MCF 10A (cell line): ENCODE measurements around the gene DGKH. TPM values are rescaled to one million over a fixed set of nuclear protein-coding genes. Genes with fewer than 3 reads are reported as not detected.
A peak's percentile ranks its signal among the peaks of the same experiment; 100 is the strongest.

Experiments used
- BruUV-seq: library from RNA; stranded (reverse); fragments of 400-500 nt; replicated peaks from 2 replicates; lab custom pipeline; 2021; lab: Mats Ljungman, UMichigan
- CTCF ChIA-PET: fragments of 300-600 bp; sonication (Branson Sonifier 250); formaldehyde crosslinking; extraction: SDS; loops from one replicate; lab custom pipeline; 2021; ENCODE audit warnings: antibody characterized with exemption, inconsistent platforms; lab: Yijun Ruan, JAX
- POLR2A ChIA-PET: fragments of 300-600, 350-650 bp; sonication (Branson Sonifier 250); formaldehyde crosslinking; extraction: SDS; loops from one replicate; lab custom pipeline; 2020; ENCODE audit warnings: antibody characterized with exemption, inconsistent platforms; lab: Yijun Ruan, JAX
- DNase-seq: peaks from one replicate; pipeline ENCODE4 v3.0.0-alpha.2; 2018; ENCODE audit not compliant: unreplicated experiment
- H3K27ac Mint-ChIP-seq: one replicate; pipeline ENCODE4 v1.8.0; 2022; ENCODE audit warnings: mild to moderate bottlenecking, low read depth, mixed read lengths; ENCODE audit not compliant: unreplicated experiment
- H3K27me3 Mint-ChIP-seq: one replicate; pipeline ENCODE4 v1.8.0; 2022; ENCODE audit warnings: mixed read lengths; ENCODE audit not compliant: insufficient read depth, unreplicated experiment
- H3K36me3 Mint-ChIP-seq: one replicate; pipeline ENCODE4 v1.8.0; 2022; ENCODE audit warnings: mild to moderate bottlenecking, moderate library complexity, mixed read lengths; ENCODE audit not compliant: insufficient read depth, unreplicated experiment
- H3K4me1 Mint-ChIP-seq: one replicate; pipeline ENCODE4 v1.8.0; 2022; ENCODE audit warnings: mixed read lengths; ENCODE audit not compliant: insufficient read depth, unreplicated experiment
- H3K4me3 Mint-ChIP-seq: one replicate; pipeline ENCODE4 v1.8.0; 2022; ENCODE audit warnings: mild to moderate bottlenecking, moderate library complexity, mixed read lengths; ENCODE audit not compliant: unreplicated experiment
- H3K9me3 Mint-ChIP-seq: one replicate; pipeline ENCODE4 v1.8.0; 2022; ENCODE audit warnings: mixed read lengths; ENCODE audit not compliant: unreplicated experiment
- intact Hi-C: fragments of 100-400 bp; cut with micrococcal nuclease; formaldehyde crosslinking; loops from 2 replicates; pipeline ENCODE4 v1.14.1; 2022
- total RNA-seq: library from RNA; stranded (reverse); gene quantifications from 2 replicates; pipeline ENCODE4 v1.2.3, GENCODE V29; 2022
- TF ChIP-seq, protein P1 (sequence below): fragments of 200-600 bp; IDR thresholded peaks from one replicate; pipeline ENCODE4 v1.8.0; 2022; ENCODE audit warnings: antibody characterized with exemption, mild to moderate bottlenecking; ENCODE audit not compliant: unreplicated experiment

The DGKH gene
- total RNA-seq, 1 experiment from 2014 or later = 22.3 TPM

DNA sequence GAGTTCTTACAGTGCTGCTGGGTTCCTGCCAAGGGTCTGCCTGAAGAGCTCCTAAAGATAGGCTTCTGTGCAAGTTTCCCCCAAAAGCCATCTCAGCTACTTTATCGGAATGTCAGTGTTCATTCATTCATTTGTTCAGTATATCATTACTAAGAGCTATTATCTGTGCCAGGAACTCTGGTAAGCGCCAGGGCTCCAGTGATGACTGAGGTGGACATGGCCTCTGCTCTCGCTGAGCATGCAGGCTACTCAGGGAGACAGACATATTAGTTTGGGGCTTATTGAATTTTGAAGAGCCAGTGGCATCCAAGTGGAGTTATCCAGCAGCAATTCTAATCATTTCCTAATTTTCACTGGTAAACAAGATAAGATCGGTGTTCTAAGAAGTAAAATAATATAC, 65.8 kb downstream of the DGKH start:
- TF ChIP-seq, protein P1, sequence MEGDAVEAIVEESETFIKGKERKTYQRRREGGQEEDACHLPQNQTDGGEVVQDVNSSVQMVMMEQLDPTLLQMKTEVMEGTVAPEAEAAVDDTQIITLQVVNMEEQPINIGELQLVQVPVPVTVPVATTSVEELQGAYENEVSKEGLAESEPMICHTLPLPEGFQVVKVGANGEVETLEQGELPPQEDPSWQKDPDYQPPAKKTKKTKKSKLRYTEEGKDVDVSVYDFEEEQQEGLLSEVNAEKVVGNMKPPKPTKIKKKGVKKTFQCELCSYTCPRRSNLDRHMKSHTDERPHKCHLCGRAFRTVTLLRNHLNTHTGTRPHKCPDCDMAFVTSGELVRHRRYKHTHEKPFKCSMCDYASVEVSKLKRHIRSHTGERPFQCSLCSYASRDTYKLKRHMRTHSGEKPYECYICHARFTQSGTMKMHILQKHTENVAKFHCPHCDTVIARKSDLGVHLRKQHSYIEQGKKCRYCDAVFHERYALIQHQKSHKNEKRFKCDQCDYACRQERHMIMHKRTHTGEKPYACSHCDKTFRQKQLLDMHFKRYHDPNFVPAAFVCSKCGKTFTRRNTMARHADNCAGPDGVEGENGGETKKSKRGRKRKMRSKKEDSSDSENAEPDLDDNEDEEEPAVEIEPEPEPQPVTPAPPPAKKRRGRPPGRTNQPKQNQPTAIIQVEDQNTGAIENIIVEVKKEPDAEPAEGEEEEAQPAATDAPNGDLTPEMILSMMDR = no peak
- Mint-ChIP-seq H3K9me3 (no peaks in the 10 kb centered on the region), H3K4me3 (no peak overlapping the region), H3K4me1 (peaks cover 28% of the 10 kb centered on the region), H3K27ac (no peak overlapping the region), H3K36me3 (no peaks in the 10 kb centered on the region), H3K27me3 (no peaks in the 10 kb centered on the region)
- ChIA-PET POLR2A (interaction anchor here (0.6 to 1.0 kb wide), 2 partner anchors 17 to 68 kb away, joined by 3 read pairs; no protein-coding TSS in a partner anchor), CTCF (interaction anchor here (0.6 to 6.3 kb wide), 6 partner anchors 10 to 845 kb away, joined by 3 to 75 read pairs (median 4); no protein-coding TSS in a partner anchor)
- intact Hi-C loops = loop anchor here (5.0 kb wide), 1 partner anchor 103 kb away; no protein-coding TSS in a partner anchor
- BruUV-seq = no TSS peak
- DNase-seq = no peak

DNA sequence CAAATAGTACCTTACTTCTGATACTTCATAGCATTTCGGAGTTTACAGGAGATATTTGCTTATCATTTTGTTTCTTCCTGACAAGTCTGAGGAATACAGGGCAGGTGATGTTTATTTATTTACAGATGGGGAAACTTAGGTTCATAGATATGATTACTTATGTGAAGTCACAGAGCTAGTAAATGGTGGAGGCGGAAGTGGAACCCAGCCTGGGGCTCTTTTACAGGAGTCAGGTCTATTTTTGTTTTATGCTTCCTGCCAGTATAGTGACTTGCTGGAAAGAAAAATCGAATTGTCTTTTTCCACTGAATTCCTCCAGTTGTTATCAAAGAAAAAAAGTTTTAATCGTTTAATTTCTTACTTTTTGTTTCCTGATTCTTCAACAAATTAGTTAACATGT, 66.5 kb downstream of the DGKH start:
- H3K27me3 Mint-ChIP-seq = no peaks in the 10 kb centered on the region
- no peaks in the 10 kb centered on the region for H3K36me3 Mint-ChIP-seq
- TF ChIP-seq, protein P1 = no peak
- BruUV-seq = no TSS peak
- CTCF ChIA-PET = interaction anchor here (6.3 kb wide), 1 partner anchor 446 kb away, joined by 75 read pairs; no protein-coding TSS in a partner anchor
- H3K9me3 Mint-ChIP-seq = no peaks in the 10 kb centered on the region
- intact Hi-C loops = loop anchor here (5.0 kb wide), 1 partner anchor 102 kb away; no protein-coding TSS in a partner anchor
- H3K4me1 Mint-ChIP-seq = peaks cover 32% of the 10 kb centered on the region
- no peak for DNase-seq
- no peak overlapping the region for H3K4me3 Mint-ChIP-seq
- H3K27ac Mint-ChIP-seq = no peak overlapping the region
- POLR2A ChIA-PET = interaction anchor here (2.5 kb wide), 1 partner anchor 9 kb away, joined by 21 read pairs; no protein-coding TSS in a partner anchor

DNA sequence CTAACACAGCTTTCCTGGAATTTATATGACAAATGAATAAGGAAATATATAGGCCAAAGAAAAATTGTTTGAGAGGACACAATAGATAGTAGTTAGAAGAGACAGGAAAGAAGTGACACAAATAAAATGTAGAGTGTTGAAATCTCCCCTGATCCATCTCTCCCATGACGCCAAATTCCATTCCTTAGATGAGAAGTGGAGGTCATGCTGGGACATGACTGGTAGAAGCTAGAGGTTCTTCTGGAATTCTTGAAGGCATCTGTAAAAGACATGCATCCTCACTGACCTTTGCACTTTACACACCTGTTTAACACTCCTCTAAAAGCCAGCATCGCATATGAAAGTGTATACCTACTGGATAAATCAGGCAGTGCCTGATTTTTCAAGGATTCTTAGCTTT, 67.8 kb downstream of the DGKH start:
- Mint-ChIP-seq H3K27me3 (no peaks in the 10 kb centered on the region), H3K9me3 (no peaks in the 10 kb centered on the region), H3K27ac (peak overlapping the region; percentile 70), H3K4me3 (no peak overlapping the region), H3K4me1 (peaks cover 25% of the 10 kb centered on the region), H3K36me3 (no peaks in the 10 kb centered on the region)
- intact Hi-C loops = no loop called here
- BruUV-seq = no TSS peak
- TF ChIP-seq, protein P1 = no peak
- ChIA-PET POLR2A (interaction anchor here (0.7 to 2.5 kb wide), 4 partner anchors 10 to 288 kb away, joined by 3 to 21 read pairs (median 7); no protein-coding TSS in a partner anchor), CTCF (interaction anchor here (0.6 to 0.8 kb wide), 2 partner anchors 448 to 1046 kb away, joined by 3 read pairs; no protein-coding TSS in a partner anchor)
- peak; percentile 39 for DNase-seq

DNA sequence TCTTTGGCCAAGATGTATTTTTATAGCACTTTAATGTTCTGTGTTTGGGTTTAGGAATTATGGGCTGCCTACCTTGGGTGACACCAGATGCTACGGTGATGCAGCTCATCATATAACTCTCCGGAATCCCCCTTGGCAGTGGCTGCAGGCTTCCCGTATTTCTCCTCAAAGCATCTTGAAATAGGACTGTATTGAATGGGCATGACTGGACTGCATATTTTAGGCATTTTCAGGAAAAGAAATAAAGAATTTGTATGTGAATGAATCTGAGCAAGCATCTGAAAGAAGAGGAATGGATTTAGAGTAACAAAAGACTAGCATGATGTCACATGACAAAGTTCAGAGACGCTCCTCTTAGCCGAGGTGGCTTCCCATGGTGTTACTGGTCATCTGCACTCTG, 70.6 kb downstream of the DGKH start:
- DNase-seq = no peak
- peak overlapping the region; percentile 20 for H3K27ac Mint-ChIP-seq
- no TSS peak for BruUV-seq
- CTCF ChIA-PET = interaction anchor here (1.4 to 1.6 kb wide), 2 partner anchors 8 to 71 kb away, joined by 3 to 4 read pairs; partner anchors contain the start of gene DGKH
- TF ChIP-seq, protein P1 = no peak
- H3K9me3 Mint-ChIP-seq = no peaks in the 10 kb centered on the region
- H3K36me3 Mint-ChIP-seq = no peaks in the 10 kb centered on the region
- H3K27me3 Mint-ChIP-seq = no peaks in the 10 kb centered on the region
- no peak overlapping the region for H3K4me3 Mint-ChIP-seq
- intact Hi-C loops = no loop called here
- peaks cover 25% of the 10 kb centered on the region for H3K4me1 Mint-ChIP-seq
- POLR2A ChIA-PET = interaction anchor here (1.1 kb wide), 1 partner anchor 187 kb away, joined by 4 read pairs; no protein-coding TSS in a partner anchor
